WTC11 (cell line): ENCODE data around the gene MAP6. TPM values are rescaled to one million over a fixed set of nuclear protein-coding genes. Genes with fewer than 3 reads are reported as not detected.

Experiments
- ATAC-seq: fragments of 200-7000 bp; cut with Tn5 transposase; 2 replicates; pipeline ENCODE4 v1.10.0; 2021; ENCODE audit warnings: mild to moderate bottlenecking, moderate library complexity
- CTCF ChIA-PET: fragments of 300-600 bp; sonication (Branson Sonifier 250); formaldehyde crosslinking; loops from one replicate; lab custom pipeline; 2021; ENCODE audit warnings: antibody characterized with exemption; lab: Charles Lee
- POLR2A ChIA-PET: fragments of 350-600 bp; sonication (Branson Sonifier 250); formaldehyde crosslinking; loops from one replicate; lab custom pipeline; 2021; ENCODE audit warnings: antibody characterized with exemption; lab: Charles Lee
- DNase-seq: peaks from one replicate; pipeline ENCODE4 v3.0.0; 2021; ENCODE audit warnings: low spot score
- H3K27ac Mint-ChIP-seq: 2 replicates; pipeline ENCODE4 v1.8.0; 2021; ENCODE audit warnings: mixed read lengths
- H3K27me3 Mint-ChIP-seq: 2 replicates; pipeline ENCODE4 v1.8.0; 2021; ENCODE audit warnings: low read depth, mild to moderate bottlenecking, moderate library complexity, mixed read lengths
- H3K36me3 Mint-ChIP-seq: 2 replicates; pipeline ENCODE4 v1.8.0; 2021; ENCODE audit warnings: mixed read lengths
- H3K4me1 Mint-ChIP-seq: 2 replicates; pipeline ENCODE4 v1.8.0; 2022; ENCODE audit warnings: mixed read lengths
- H3K4me3 Mint-ChIP-seq: 2 replicates; pipeline ENCODE4 v1.8.0; 2021; ENCODE audit warnings: mild to moderate bottlenecking, moderate library complexity, mixed read lengths
- H3K9me3 Mint-ChIP-seq: 2 replicates; pipeline ENCODE4 v1.8.0; 2021; ENCODE audit warnings: mixed read lengths
- ELF4 ChIP-seq: sonication (generic); formaldehyde crosslinking; IDR thresholded peaks from 2 replicates; pipeline ENCODE4 v1.8.1; 2022; ENCODE audit warnings: low read depth, mild to moderate bottlenecking, moderate library complexity, missing genetic modification reagents
- EMX1 ChIP-seq: fragments of 250-450 bp; sonication (Bioruptor Pico); IDR thresholded peaks from 2 replicates; pipeline ENCODE4 v1.8.0; 2021; ENCODE audit warnings: mild to moderate bottlenecking
- NFATC4 ChIP-seq: fragments of 250-450 bp; sonication (Bioruptor Pico); IDR thresholded peaks from 2 replicates; pipeline ENCODE4 v1.9.0; 2021; ENCODE audit warnings: mild to moderate bottlenecking
- NR1H2 ChIP-seq: sonication (generic); formaldehyde crosslinking; IDR thresholded peaks from 2 replicates; pipeline ENCODE4 v1.9.0; 2021; ENCODE audit warnings: mild to moderate bottlenecking, moderate library complexity, missing genetic modification reagents
- NR2C2 ChIP-seq: sonication (generic); formaldehyde crosslinking; IDR thresholded peaks from 2 replicates; pipeline ENCODE4 v1.8.0; 2022; ENCODE audit warnings: mild to moderate bottlenecking, missing genetic modification reagents
- OVOL2 ChIP-seq: fragments of 250-450 bp; sonication (Bioruptor Pico); IDR thresholded peaks from 2 replicates; pipeline ENCODE4 v1.9.0; 2021; ENCODE audit warnings: mild to moderate bottlenecking, borderline replicate concordance
- TEAD4 ChIP-seq: sonication (generic); formaldehyde crosslinking; IDR thresholded peaks from 2 replicates; pipeline ENCODE4 v1.8.0; 2022; ENCODE audit warnings: mild to moderate bottlenecking, missing genetic modification reagents
- ZNF121 ChIP-seq: sonication (generic); formaldehyde crosslinking; IDR thresholded peaks from 2 replicates; pipeline ENCODE4 v1.8.0; 2023; ENCODE audit warnings: missing genetic modification reagents
- ZNF232 ChIP-seq: sonication (generic); formaldehyde crosslinking; IDR thresholded peaks from 2 replicates; pipeline ENCODE4 v1.8.0; 2022; ENCODE audit warnings: mild to moderate bottlenecking, missing genetic modification reagents
- total RNA-seq: library from RNA; stranded (reverse); gene quantifications from 3 replicates; pipeline ENCODE4 v1.2.3, GENCODE V29; 2021
- TF ChIP-seq, protein P1 (sequence below): fragments of 250-450 bp; sonication (Bioruptor Pico); conservative IDR thresholded peaks from 2 replicates; pipeline ENCODE4 v1.9.0; 2021; ENCODE audit warnings: mild to moderate bottlenecking
- TF ChIP-seq, protein P2 (sequence below): sonication (generic); formaldehyde crosslinking; IDR thresholded peaks from 2 replicates; pipeline ENCODE4 v1.8.1; 2022; ENCODE audit warnings: low read depth, missing genetic modification reagents, borderline replicate concordance
- TF ChIP-seq, protein P3 (sequence below): sonication (generic); formaldehyde crosslinking; IDR thresholded peaks from 2 replicates; pipeline ENCODE4 v1.8.0; 2022; ENCODE audit warnings: mild to moderate bottlenecking, missing genetic modification reagents
- TF ChIP-seq, protein P4 (sequence below): fragments of 250-450 bp; sonication (Bioruptor Pico); IDR thresholded peaks from 2 replicates; pipeline ENCODE4 v1.9.0; 2021; ENCODE audit warnings: mild to moderate bottlenecking
- TF ChIP-seq, protein P5 (sequence below): sonication (generic); formaldehyde crosslinking; IDR thresholded peaks from 2 replicates; pipeline ENCODE4 v1.8.1; 2023; ENCODE audit warnings: mild to moderate bottlenecking, missing genetic modification reagents, borderline replicate concordance
- TF ChIP-seq, protein P6 (sequence below): sonication (generic); formaldehyde crosslinking; IDR thresholded peaks from 2 replicates; pipeline ENCODE4 v1.8.1; 2023; ENCODE audit warnings: mild to moderate bottlenecking, missing genetic modification reagents
- TF ChIP-seq, protein P7 (sequence below): sonication (generic); formaldehyde crosslinking; IDR thresholded peaks from 2 replicates; pipeline ENCODE4 v1.8.1; 2023; ENCODE audit warnings: mild to moderate bottlenecking, moderate library complexity, missing genetic modification reagents

MAP6 gene
- total RNA-seq, 1 experiment from 2014 or later = 0.90 TPM

DNA sequence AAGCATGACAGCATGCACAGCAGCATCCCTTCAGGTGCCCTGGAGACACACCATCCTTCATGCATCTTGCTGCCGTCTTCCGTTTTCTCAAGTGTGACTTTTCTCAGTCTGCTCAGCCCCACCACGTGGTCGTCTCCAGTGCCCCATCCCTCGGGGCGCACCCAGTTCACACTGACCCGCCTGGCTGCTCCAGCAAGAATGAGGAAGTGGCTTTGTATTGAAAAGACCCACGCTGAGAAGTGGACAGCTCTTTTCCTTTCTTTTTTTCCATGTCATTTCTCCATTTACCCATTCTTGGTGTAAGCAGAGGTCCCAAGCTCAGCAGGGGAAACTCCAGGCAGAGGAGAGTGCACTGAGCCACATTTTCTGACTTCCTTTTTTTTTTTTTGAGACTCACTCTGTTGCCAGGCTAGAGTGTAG lies 92.3 kb downstream of the MAP6 start (continued):
- TF ChIP-seq, protein P1, sequence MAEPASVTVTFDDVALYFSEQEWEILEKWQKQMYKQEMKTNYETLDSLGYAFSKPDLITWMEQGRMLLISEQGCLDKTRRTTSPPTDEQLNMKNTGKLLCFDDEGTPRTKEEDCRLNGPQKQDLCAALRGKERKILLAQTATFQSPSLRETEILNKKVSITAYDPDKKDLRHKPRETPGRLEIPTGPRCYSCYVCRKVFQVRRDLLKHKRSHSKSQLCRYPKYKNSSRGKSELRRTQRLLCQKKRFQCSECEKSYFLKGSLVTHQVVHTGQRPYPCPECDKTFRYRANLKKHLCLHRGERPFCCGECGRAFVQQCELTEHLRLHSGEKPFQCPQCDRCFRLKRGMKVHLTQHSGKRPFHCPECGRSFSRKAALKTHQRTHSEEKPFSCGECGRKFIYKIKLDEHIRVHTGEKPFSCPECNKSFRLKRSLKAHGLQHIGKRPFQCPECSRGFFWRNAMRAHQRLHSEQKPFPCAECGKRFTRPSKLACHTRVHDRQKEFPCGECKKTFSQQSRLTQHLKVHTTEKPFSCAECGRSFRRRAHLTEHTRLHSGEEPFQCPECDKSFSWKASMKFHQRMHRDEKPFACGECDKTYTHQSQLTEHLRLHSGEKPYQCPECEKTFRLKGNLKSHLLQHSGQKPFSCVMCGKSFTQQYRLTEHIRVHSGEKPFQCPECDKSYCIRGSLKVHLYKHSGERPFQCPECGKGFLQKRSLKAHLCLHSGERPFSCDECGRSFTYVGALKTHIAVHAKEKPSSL (CRISPR knock-in tag) = no peak
- TF ChIP-seq ELF4 = no peak
- TF ChIP-seq, protein P2, sequence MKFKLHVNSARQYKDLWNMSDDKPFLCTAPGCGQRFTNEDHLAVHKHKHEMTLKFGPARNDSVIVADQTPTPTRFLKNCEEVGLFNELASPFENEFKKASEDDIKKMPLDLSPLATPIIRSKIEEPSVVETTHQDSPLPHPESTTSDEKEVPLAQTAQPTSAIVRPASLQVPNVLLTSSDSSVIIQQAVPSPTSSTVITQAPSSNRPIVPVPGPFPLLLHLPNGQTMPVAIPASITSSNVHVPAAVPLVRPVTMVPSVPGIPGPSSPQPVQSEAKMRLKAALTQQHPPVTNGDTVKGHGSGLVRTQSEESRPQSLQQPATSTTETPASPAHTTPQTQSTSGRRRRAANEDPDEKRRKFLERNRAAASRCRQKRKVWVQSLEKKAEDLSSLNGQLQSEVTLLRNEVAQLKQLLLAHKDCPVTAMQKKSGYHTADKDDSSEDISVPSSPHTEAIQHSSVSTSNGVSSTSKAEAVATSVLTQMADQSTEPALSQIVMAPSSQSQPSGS (CRISPR knock-in tag) = no peak
- TF ChIP-seq, protein P3, sequence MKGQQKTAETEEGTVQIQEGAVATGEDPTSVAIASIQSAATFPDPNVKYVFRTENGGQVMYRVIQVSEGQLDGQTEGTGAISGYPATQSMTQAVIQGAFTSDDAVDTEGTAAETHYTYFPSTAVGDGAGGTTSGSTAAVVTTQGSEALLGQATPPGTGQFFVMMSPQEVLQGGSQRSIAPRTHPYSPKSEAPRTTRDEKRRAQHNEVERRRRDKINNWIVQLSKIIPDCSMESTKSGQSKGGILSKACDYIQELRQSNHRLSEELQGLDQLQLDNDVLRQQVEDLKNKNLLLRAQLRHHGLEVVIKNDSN (CRISPR knock-in tag) = peak; percentile 61; the same call in 1 of the 2 replicates
- no peak for TF ChIP-seq TEAD4 (CRISPR knock-in tag)
- TF ChIP-seq, protein P4, sequence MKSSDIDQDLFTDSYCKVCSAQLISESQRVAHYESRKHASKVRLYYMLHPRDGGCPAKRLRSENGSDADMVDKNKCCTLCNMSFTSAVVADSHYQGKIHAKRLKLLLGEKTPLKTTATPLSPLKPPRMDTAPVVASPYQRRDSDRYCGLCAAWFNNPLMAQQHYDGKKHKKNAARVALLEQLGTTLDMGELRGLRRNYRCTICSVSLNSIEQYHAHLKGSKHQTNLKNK (CRISPR knock-in tag) = no peak
- no peak for TF ChIP-seq OVOL2 (CRISPR knock-in tag)
- 0 out of 2 replicates have a peak, but pooled peaks have one; percentile 26 for TF ChIP-seq NR2C2
- TF ChIP-seq, protein P5, sequence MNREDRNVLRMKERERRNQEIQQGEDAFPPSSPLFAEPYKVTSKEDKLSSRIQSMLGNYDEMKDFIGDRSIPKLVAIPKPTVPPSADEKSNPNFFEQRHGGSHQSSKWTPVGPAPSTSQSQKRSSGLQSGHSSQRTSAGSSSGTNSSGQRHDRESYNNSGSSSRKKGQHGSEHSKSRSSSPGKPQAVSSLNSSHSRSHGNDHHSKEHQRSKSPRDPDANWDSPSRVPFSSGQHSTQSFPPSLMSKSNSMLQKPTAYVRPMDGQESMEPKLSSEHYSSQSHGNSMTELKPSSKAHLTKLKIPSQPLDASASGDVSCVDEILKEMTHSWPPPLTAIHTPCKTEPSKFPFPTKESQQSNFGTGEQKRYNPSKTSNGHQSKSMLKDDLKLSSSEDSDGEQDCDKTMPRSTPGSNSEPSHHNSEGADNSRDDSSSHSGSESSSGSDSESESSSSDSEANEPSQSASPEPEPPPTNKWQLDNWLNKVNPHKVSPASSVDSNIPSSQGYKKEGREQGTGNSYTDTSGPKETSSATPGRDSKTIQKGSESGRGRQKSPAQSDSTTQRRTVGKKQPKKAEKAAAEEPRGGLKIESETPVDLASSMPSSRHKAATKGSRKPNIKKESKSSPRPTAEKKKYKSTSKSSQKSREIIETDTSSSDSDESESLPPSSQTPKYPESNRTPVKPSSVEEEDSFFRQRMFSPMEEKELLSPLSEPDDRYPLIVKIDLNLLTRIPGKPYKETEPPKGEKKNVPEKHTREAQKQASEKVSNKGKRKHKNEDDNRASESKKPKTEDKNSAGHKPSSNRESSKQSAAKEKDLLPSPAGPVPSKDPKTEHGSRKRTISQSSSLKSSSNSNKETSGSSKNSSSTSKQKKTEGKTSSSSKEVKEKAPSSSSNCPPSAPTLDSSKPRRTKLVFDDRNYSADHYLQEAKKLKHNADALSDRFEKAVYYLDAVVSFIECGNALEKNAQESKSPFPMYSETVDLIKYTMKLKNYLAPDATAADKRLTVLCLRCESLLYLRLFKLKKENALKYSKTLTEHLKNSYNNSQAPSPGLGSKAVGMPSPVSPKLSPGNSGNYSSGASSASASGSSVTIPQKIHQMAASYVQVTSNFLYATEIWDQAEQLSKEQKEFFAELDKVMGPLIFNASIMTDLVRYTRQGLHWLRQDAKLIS = 0 out of 2 replicates have a peak, but pooled peaks have one; percentile 85

DNA sequence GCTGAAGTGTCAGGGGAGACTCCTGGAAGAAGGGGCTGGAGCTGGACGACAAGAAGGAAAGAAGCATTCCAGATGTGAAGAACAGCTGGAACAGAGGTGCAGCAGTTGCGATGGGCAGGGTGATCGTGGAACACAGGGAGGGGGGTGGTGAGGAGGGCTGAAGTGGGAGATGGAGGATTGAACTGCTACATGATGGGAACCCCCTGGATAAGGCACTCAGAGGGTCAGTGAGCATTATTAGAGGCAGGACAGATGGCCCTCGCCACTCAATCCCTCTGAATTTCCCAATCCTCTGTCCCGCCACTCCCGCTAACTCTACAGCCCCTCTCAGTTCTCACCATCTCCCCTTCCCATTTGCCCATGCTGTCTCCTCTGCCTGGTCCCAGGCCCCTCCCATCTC lies 92.8 kb downstream of the MAP6 start:
- H3K4me1 Mint-ChIP-seq = peaks cover 11% of the 10 kb centered on the region
- CTCF ChIA-PET = interaction anchor here (0.6 to 3.4 kb wide), 15 partner anchors 9 to 201 kb away, joined by 3 to 46 read pairs (median 4); partner anchors contain the start of gene SERPINH1

DNA sequence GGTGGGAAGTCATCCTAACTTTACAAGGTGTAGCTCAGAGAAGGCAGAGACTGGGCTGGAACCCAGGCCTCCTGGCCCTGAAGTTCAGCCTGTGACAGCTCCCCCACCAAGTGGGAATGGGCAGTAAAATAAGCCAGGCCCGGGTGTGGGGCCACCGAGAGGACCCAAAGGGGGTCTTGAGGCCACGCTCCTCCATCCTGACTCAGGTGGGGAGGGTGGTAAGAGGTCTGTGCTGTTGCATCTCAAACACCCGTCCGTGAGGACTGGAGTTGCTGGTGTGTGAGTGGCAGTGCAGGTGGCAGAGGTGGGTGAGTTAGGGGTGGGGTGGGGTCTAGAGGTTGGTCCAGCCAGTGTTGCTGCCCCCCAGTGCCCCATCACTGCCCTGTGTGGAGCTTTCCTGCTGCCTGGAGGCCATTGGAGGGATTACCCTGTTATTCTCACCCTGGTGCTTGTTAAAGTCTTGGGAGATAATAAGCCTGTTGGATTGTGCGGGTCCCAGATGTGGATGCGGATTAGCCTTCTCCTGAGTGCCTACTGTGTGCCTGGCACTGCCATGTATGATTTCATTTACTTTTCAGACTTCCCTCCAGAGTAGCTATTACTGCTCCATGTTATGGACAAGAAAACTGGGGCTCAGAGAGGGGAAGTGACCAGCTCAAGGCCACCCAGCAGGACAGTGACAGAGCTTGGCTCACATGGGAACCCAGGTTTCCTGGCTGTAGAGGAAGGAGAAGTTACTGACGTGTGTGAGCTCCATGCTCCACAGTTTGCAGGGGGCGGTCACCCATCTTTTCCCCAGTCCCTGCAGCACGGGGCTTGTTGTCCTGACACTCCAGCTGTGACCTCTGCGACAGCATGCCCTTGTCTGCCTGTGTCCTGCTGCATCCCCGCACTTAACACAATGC lies 93.9 kb downstream of the MAP6 start:
- H3K4me3 Mint-ChIP-seq = no peak overlapping the region
- H3K9me3 Mint-ChIP-seq = no peaks in the 10 kb centered on the region
- H3K4me1 Mint-ChIP-seq = peaks cover 11% of the 10 kb centered on the region
- H3K27ac Mint-ChIP-seq = 0 out of 2 replicates have a peak overlapping the region, but pooled peaks have one; percentile 31
- POLR2A ChIA-PET = interaction anchor here (0.5 to 4.0 kb wide), 13 partner anchors 8 to 149 kb away, joined by 3 to 27 read pairs (median 4); partner anchors contain the start of gene SERPINH1
- TF ChIP-seq, protein P6, sequence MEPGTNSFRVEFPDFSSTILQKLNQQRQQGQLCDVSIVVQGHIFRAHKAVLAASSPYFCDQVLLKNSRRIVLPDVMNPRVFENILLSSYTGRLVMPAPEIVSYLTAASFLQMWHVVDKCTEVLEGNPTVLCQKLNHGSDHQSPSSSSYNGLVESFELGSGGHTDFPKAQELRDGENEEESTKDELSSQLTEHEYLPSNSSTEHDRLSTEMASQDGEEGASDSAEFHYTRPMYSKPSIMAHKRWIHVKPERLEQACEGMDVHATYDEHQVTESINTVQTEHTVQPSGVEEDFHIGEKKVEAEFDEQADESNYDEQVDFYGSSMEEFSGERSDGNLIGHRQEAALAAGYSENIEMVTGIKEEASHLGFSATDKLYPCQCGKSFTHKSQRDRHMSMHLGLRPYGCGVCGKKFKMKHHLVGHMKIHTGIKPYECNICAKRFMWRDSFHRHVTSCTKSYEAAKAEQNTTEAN = no peak
- no peak for TF ChIP-seq ZNF232
- 0 out of 2 replicates have a peak, but pooled peaks have one; percentile 1 for TF ChIP-seq ZNF121 (CRISPR knock-in tag)
- TF ChIP-seq, protein P7, sequence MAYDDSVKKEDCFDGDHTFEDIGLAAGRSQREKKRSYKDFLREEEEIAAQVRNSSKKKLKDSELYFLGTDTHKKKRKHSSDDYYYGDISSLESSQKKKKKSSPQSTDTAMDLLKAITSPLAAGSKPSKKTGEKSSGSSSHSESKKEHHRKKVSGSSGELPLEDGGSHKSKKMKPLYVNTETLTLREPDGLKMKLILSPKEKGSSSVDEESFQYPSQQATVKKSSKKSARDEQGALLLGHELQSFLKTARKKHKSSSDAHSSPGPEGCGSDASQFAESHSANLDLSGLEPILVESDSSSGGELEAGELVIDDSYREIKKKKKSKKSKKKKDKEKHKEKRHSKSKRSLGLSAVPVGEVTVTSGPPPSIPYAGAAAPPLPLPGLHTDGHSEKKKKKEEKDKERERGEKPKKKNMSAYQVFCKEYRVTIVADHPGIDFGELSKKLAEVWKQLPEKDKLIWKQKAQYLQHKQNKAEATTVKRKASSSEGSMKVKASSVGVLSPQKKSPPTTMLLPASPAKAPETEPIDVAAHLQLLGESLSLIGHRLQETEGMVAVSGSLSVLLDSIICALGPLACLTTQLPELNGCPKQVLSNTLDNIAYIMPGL (CRISPR knock-in tag) = peak; percentile 32; the same call in 1 of the 2 replicates
- 0 out of 2 replicates have a peak, but pooled peaks have one; percentile 20 for TF ChIP-seq EMX1 (CRISPR knock-in tag)
- TF ChIP-seq, all 79 proteins: peak for 3
- ATAC-seq = peak; percentile 61
- CTCF ChIA-PET = interaction anchor here (0.7 to 3.4 kb wide), 15 partner anchors 8 to 131 kb away, joined by 3 to 46 read pairs (median 5); partner anchors contain the start of genes GDPD5 and SERPINH1
- DNase-seq = no peak
- H3K36me3 Mint-ChIP-seq = peaks cover 32% of the 10 kb centered on the region
- no peaks in the 10 kb centered on the region for H3K27me3 Mint-ChIP-seq

More for the DNA sequence above, 92.8 kb downstream of the MAP6 start:
- TF ChIP-seq NR1H2 (CRISPR knock-in tag) = no peak
- TF ChIP-seq NFATC4 (CRISPR knock-in tag) = peak; percentile 52; the same call in 1 of the 2 replicates
- Mint-ChIP-seq H3K27me3 (peaks cover 5% of the 10 kb centered on the region; the same call in 1 of the 2 replicates), H3K27ac (no peak overlapping the region), H3K4me3 (no peak overlapping the region), H3K9me3 (no peaks in the 10 kb centered on the region), H3K36me3 (peaks cover 21% of the 10 kb centered on the region)
- POLR2A ChIA-PET = interaction anchor here (0.6 to 3.4 kb wide), 8 partner anchors 7 to 100 kb away, joined by 3 to 26 read pairs (median 4); no protein-coding TSS in a partner anchor
- DNase-seq = no peak
- ATAC-seq = peak; percentile 9; the same call in 1 of the 2 replicates
